H1 (cell line): ENCODE results near the gene ITGB5. TPM values are rescaled to one million over a fixed set of nuclear protein-coding genes. Genes with fewer than 3 reads are reported as not detected.

ENCODE experiments used
- CTCF ChIA-PET: fragments of 300-600 bp; sonication (Branson Sonifier 250); formaldehyde crosslinking; loops from one replicate; lab custom pipeline; 2021; ENCODE audit not compliant: partially characterized antibody; lab: Charles Lee
- POLR2A ChIA-PET: fragments of 300-600 bp; sonication (Branson Sonifier 250); formaldehyde crosslinking; loops from one replicate; lab custom pipeline; 2021; ENCODE audit warnings: inconsistent platforms; ENCODE audit not compliant: partially characterized antibody; lab: Charles Lee
- DNase-seq, 2 experiments: peaks; one replicate each; pipeline versions ENCODE4 v3.0.0 to v3.0.0-alpha.2; 2010 to 2022; ENCODE audit warnings: low spot score in 2 of 2, low read depth in 1 of 2, mixed read lengths in 1 of 2
- FAIRE-seq: peaks from 2 replicates; lab custom pipeline; 2011; peaks lifted over from hg19 to GRCh38; lab: Jason Lieb, UNC
- H2AFZ ChIP-seq: 2 replicates; pipeline ENCODE4 v1.8.1; 2012; ENCODE audit warnings: low read length, inconsistent platforms
- H2AK5ac ChIP-seq: 2 replicates; pipeline ENCODE4 v1.6.1; 2013; ENCODE audit warnings: low read depth, low read length
- H2BK120ac ChIP-seq: replicated peaks from 2 replicates; pipeline ENCODE3; 2013; ENCODE audit warnings: low read depth, low read length, inconsistent platforms
- H2BK12ac ChIP-seq: 2 replicates; pipeline ENCODE4 v1.6.1; 2013; ENCODE audit warnings: low read depth, low read length
- H2BK15ac ChIP-seq: 2 replicates; pipeline ENCODE4 v1.6.1; 2013; ENCODE audit warnings: low read length
- H2BK20ac ChIP-seq: 2 replicates; pipeline ENCODE4 v1.6.1; 2013; ENCODE audit warnings: low read length
- H2BK5ac ChIP-seq: 2 replicates; pipeline ENCODE4 v1.6.1; 2013; ENCODE audit warnings: low read depth, low read length
- H3K14ac ChIP-seq: 2 replicates; pipeline ENCODE4 v1.6.1; 2013; ENCODE audit warnings: inconsistent platforms; ENCODE audit not compliant: insufficient read length
- H3K18ac ChIP-seq: 2 replicates; pipeline ENCODE4 v1.6.1; 2013; ENCODE audit warnings: low read length; ENCODE audit errors: extremely low read depth
- H3K23ac ChIP-seq: 2 replicates; pipeline ENCODE4 v1.6.1; 2013; ENCODE audit warnings: inconsistent platforms; ENCODE audit not compliant: insufficient read length
- H3K23me2 ChIP-seq: 2 replicates; pipeline ENCODE4 v1.6.1; 2013; ENCODE audit warnings: low read depth, low read length
- H3K27ac ChIP-seq: 2 replicates; pipeline ENCODE4 v1.6.1; 2011; ENCODE audit warnings: low read depth, low read length, inconsistent platforms
- H3K27me3 ChIP-seq, 4 experiments: replicated peaks in 1 of 4; 1 replicate in 1 of 4; 2 replicates in 3 of 4; pipeline versions ENCODE4 v1.6.1 to v1.8.1; 2011 to 2013; ENCODE audit warnings: low read length in 3 of 4, mild to moderate bottlenecking in 3 of 4, inconsistent platforms in 2 of 4, mixed read lengths in 2 of 4, moderate library complexity in 1 of 4; ENCODE audit not compliant: control insufficient read depth in 3 of 4, insufficient read depth in 3 of 4; ENCODE audit errors: extremely low read depth in 1 of 4
- H3K36me3 ChIP-seq, 4 experiments: 2 replicates each; pipeline versions ENCODE4 v1.6.1 to v1.8.1; 2011 to 2013; ENCODE audit warnings: mild to moderate bottlenecking in 4 of 4, low read length in 3 of 4, moderate library complexity in 2 of 4, control low read depth in 1 of 4, inconsistent platforms in 1 of 4; ENCODE audit not compliant: insufficient read depth in 4 of 4, control insufficient read depth in 2 of 4
- H3K4ac ChIP-seq: replicated peaks from 2 replicates; pipeline ENCODE3; 2013; ENCODE audit warnings: low read length, low read depth, mixed read lengths, inconsistent platforms; ENCODE audit not compliant: insufficient read length
- H3K4me1 ChIP-seq, 4 experiments: replicated peaks in 1 of 4; 1 replicate in 1 of 4; 2 replicates in 3 of 4; pipeline versions ENCODE4 v1.6.1 to v1.8.1; 2011 to 2013; ENCODE audit warnings: low read length in 3 of 4, inconsistent platforms in 2 of 4, mixed read lengths in 1 of 4; ENCODE audit not compliant: insufficient read depth in 4 of 4, control insufficient read depth in 3 of 4
- H3K4me2 ChIP-seq, 2 experiments: 2 replicates each; pipeline versions ENCODE4 v1.6.1 to v1.8.1; 2011 to 2013; ENCODE audit warnings: low read depth in 2 of 2, low read length in 2 of 2, control low read depth in 1 of 2, inconsistent platforms in 1 of 2, mild to moderate bottlenecking in 1 of 2; ENCODE audit not compliant: insufficient read depth in 1 of 2
- H3K4me3 ChIP-seq, 4 experiments: fragments of 200-600, 300-600 bp in 1 of 4; sonication (generic), shearing (Covaris generic), sonication (Bioruptor Twin) in 1 of 4; 2 replicates each; pipeline versions ENCODE4 v1.5.1 to v1.8.1; 2011 to 2016; ENCODE audit warnings: low read length in 4 of 4, low read depth in 3 of 4, control low read depth in 2 of 4, inconsistent platforms in 2 of 4, mild to moderate bottlenecking in 2 of 4, mixed read lengths in 1 of 4, moderate library complexity in 1 of 4; ENCODE audit not compliant: insufficient read depth in 2 of 4; ENCODE audit errors: extremely low read depth in 1 of 4
- H3K56ac ChIP-seq: replicated peaks from 2 replicates; pipeline ENCODE3; 2013; ENCODE audit warnings: low read depth, mild to moderate bottlenecking, mixed read lengths, low read length, inconsistent platforms; ENCODE audit not compliant: insufficient read length
- H3K79me1 ChIP-seq: 2 replicates; pipeline ENCODE4 v1.6.1; 2013; ENCODE audit warnings: low read depth, low read length, control low read depth
- H3K79me2 ChIP-seq, 2 experiments: 2 replicates each; pipeline versions ENCODE4 v1.6.1 to v1.8.1; 2012 to 2013; ENCODE audit warnings: low read length in 2 of 2, mild to moderate bottlenecking in 2 of 2, inconsistent platforms in 1 of 2; ENCODE audit not compliant: insufficient read depth in 2 of 2, control insufficient read depth in 1 of 2
- H3K9ac ChIP-seq, 4 experiments: replicated peaks in 1 of 4; 1 replicate in 1 of 4; 2 replicates in 3 of 4; pipeline versions ENCODE4 v1.6.1 to v1.8.1; 2011 to 2013; ENCODE audit warnings: low read depth in 3 of 4, low read length in 3 of 4, control low read depth in 2 of 4, mild to moderate bottlenecking in 2 of 4, moderate library complexity in 2 of 4, inconsistent platforms in 1 of 4; ENCODE audit errors: extremely low read depth in 1 of 4
- H3K9me3 ChIP-seq, 2 experiments: 2 replicates each; pipeline versions ENCODE4 v1.6.1 to v1.8.1; 2012 to 2013; ENCODE audit warnings: mild to moderate bottlenecking in 2 of 2, moderate library complexity in 2 of 2, control low read depth in 1 of 2, inconsistent platforms in 1 of 2, low read depth in 1 of 2, low read length in 1 of 2, mixed read lengths in 1 of 2; ENCODE audit not compliant: insufficient read depth in 2 of 2
- H4K20me1 ChIP-seq, 2 experiments: replicated peaks in 1 of 2; 2 replicates each; pipeline versions ENCODE3 to v1.8.1; 2011 to 2013; ENCODE audit warnings: inconsistent platforms in 2 of 2, low read length in 2 of 2, mild to moderate bottlenecking in 1 of 2; ENCODE audit not compliant: insufficient read depth in 2 of 2, control insufficient read depth in 1 of 2
- H4K5ac ChIP-seq: 2 replicates; pipeline ENCODE4 v1.6.1; 2013; ENCODE audit warnings: low read length, low read depth, mixed read lengths, inconsistent platforms; ENCODE audit not compliant: insufficient read length
- H4K8ac ChIP-seq: 2 replicates; pipeline ENCODE4 v1.8.0; 2013; ENCODE audit warnings: mild to moderate bottlenecking, moderate library complexity, low read length, inconsistent platforms; ENCODE audit not compliant: insufficient read depth; ENCODE audit errors: extremely low read depth
- H4K91ac ChIP-seq: replicated peaks from 2 replicates; pipeline ENCODE3; 2013; ENCODE audit warnings: low read length, mixed read lengths, inconsistent platforms; ENCODE audit not compliant: insufficient read length
- BACH1 ChIP-seq: IDR thresholded peaks from 2 replicates; pipeline ENCODE4 v1.6.1; 2012; ENCODE audit warnings: low read length, improper control_type of control experiment
- CHD2 ChIP-seq: IDR thresholded peaks from 2 replicates; pipeline ENCODE4 v1.6.1; 2012; ENCODE audit warnings: low read length, improper control_type of control experiment
- EZH2 ChIP-seq: fragments of 200-600 bp; sonication (generic); IDR thresholded peaks from 2 replicates; pipeline ENCODE4 v1.7.1; 2012; ENCODE audit warnings: low read depth, mild to moderate bottlenecking, moderate library complexity, low read length, inconsistent platforms; ENCODE audit not compliant: severe bottlenecking
- KDM1A ChIP-seq: fragments of 200-600, 300-600 bp; sonication (generic); IDR thresholded peaks from 2 replicates; pipeline ENCODE4 v1.7.1; 2016; ENCODE audit warnings: mild to moderate bottlenecking, low read length, borderline replicate concordance
- RAD21 ChIP-seq, 2 experiments: IDR thresholded peaks in 1 of 2; conservative IDR thresholded peaks in 1 of 2; 2 replicates each; pipeline ENCODE4 v1.6.1; 2011; ENCODE audit warnings: low read depth in 2 of 2, low read length in 2 of 2, improper control_type of control experiment in 1 of 2, inconsistent platforms in 1 of 2, mild to moderate bottlenecking in 1 of 2, moderate library complexity in 1 of 2
- WGBS, 2 experiments: shearing (Covaris generic) in 1 of 2; methylation state at CpG; one replicate each; pipeline versions ENCODE4 v1.1.6 to v1.1.7; 2013 to 2015; ENCODE audit warnings: low lambda C conversion rate in 2 of 2, mixed read lengths in 2 of 2, inconsistent platforms in 1 of 2, low coverage in 1 of 2, missing lambda C conversion rate in 1 of 2; ENCODE audit not compliant: insufficient replicate concordance in 2 of 2, insufficient coverage in 1 of 2, insufficient read length in 1 of 2; ENCODE audit errors: extremely low coverage in 1 of 2, missing lambda C conversion rate in 1 of 2; 5-methylcytosine and 5-hydroxymethylcytosine counted together
- polyA plus RNA-seq, 7 experiments: library from polyadenylated mRNA; depleted of rRNA in 3 of 7; stranded (reverse) in 5 of 7; unstranded in 2 of 7; fragments of >200 nt in 5 of 7; fragments of 200-250 nt in 2 of 7; gene quantifications; 1 replicate in 5 of 7; 2 replicates in 1 of 7; 4 replicates in 1 of 7; pipeline versions ENCODE4 v1.2.1 to v1.2.3, GENCODE V29; 2011 to 2013; ENCODE audit warnings: missing spikeins in 2 of 7, mixed read lengths in 2 of 7
- total RNA-seq: library from RNA; stranded (reverse); fragmentation: NEBNext Ultra II Directional; extraction: Animal tissue kit (Norgen Biotek cat#: 25700); gene quantifications from 2 replicates; pipeline ENCODE4 v1.2.1, GENCODE V29; 2021
- TF ChIP-seq, protein P1 (sequence below), 3 experiments: IDR thresholded peaks; 1 replicate in 2 of 3; 2 replicates in 1 of 3; pipeline versions ENCODE4 v1.5.1 to v1.6.1; 2011; ENCODE audit warnings: low read length in 3 of 3, mild to moderate bottlenecking in 3 of 3, inconsistent platforms in 2 of 3, low read depth in 1 of 3, moderate library complexity in 1 of 3; ENCODE audit not compliant: insufficient read depth in 1 of 3; ENCODE audit errors: control extremely low read depth in 1 of 3

The ITGB5 gene
- total and polyA plus RNA-seq, 2 of the 8 experiments (the other 6 are each of a cell fraction or from before 2014, with no cell fraction given) = 101 to 268 TPM

DNA sequence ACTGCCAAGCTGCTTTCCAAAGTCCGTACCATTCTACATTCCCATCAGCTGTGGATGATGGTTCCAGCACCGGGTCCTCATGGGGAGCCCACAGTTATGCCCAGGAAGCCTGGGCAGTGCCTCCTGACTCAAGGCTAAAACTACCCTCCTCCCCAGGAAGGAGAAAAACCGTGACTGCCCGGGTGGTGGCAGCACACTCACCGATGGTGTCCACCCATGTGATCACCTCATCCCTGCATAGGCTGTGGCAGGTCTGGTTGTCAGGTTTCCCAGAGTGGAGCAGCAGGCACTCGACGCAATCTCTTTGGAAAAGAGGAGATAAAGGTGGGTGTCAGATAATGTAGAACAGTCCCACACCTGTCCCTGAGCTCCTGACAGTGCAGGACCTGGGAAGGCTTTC, 118.4 kb downstream of the ITGB5 start:
- no peaks in the 10 kb centered on the region for H3K9me3 ChIP-seq
- TF ChIP-seq BACH1 (no peak), RAD21 (IDR thresholded peaks at IDR 0.05 in 1 of 2, conservative IDR thresholded peaks at IDR 0.05 in 1 of 2; ENCODE audit: low read depth in 2 of 2, low read length in 2 of 2) (peak; percentile 27 to 43; a peak in 3 of 4 replicates), KDM1A (no peak), EZH2 (no peak), CHD2 (no peak)
- TF ChIP-seq, protein P1, sequence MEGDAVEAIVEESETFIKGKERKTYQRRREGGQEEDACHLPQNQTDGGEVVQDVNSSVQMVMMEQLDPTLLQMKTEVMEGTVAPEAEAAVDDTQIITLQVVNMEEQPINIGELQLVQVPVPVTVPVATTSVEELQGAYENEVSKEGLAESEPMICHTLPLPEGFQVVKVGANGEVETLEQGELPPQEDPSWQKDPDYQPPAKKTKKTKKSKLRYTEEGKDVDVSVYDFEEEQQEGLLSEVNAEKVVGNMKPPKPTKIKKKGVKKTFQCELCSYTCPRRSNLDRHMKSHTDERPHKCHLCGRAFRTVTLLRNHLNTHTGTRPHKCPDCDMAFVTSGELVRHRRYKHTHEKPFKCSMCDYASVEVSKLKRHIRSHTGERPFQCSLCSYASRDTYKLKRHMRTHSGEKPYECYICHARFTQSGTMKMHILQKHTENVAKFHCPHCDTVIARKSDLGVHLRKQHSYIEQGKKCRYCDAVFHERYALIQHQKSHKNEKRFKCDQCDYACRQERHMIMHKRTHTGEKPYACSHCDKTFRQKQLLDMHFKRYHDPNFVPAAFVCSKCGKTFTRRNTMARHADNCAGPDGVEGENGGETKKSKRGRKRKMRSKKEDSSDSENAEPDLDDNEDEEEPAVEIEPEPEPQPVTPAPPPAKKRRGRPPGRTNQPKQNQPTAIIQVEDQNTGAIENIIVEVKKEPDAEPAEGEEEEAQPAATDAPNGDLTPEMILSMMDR (IDR thresholded peaks at IDR 0.05; ENCODE audit: control extremely low read depth in 1 of 3, insufficient read depth in 1 of 3, low read depth in 1 of 3, low read length in 3 of 3) = peak; percentile 32 to 48 (median 45)
- TF ChIP-seq, all 59 proteins: peak for 2
- peaks cover 13 to 27% (median 23%) of the 10 kb centered on the region in 4 experiments; a peak in 7 of 8 replicates for H3K36me3 ChIP-seq
- H3K27me3 ChIP-seq = no peaks in the 10 kb centered on the region; a peak in 1 of 7 replicates
- FAIRE-seq = no peak
- no peak overlapping the region for H4K5ac ChIP-seq
- H3K79me2 ChIP-seq = no peaks in the 10 kb centered on the region
- no peak overlapping the region for H4K8ac ChIP-seq
- no peak overlapping the region for H3K4me2 ChIP-seq
- no peak overlapping the region for H3K4ac ChIP-seq
- H2BK5ac ChIP-seq = no peak overlapping the region
- H3K27ac ChIP-seq = no peak overlapping the region
- H2AFZ ChIP-seq = no peak overlapping the region
- peaks cover 4% of the 10 kb centered on the region; the same call in 1 of the 2 replicates for H3K79me1 ChIP-seq
- no peak overlapping the region for H4K91ac ChIP-seq
- no peak overlapping the region for H3K18ac ChIP-seq
- no peak overlapping the region for H2BK120ac ChIP-seq
- no peak overlapping the region for H2BK12ac ChIP-seq
- H2BK15ac ChIP-seq = no peak overlapping the region
- no peak for DNase-seq
- no peak overlapping the region for H3K23ac ChIP-seq
- no peak overlapping the region for H3K9ac ChIP-seq
- 91% methylated on average over 6 of the region's 7 CpGs; no CpG with 5 or more reads in 1 of the 2 experiments for WGBS, 2 experiments
- no peak overlapping the region for H2AK5ac ChIP-seq
- POLR2A ChIA-PET = interaction anchor here (1.0 to 1.2 kb wide), 2 partner anchors 9 to 11 kb away, joined by 3 to 4 read pairs; no protein-coding TSS in a partner anchor
- H3K56ac ChIP-seq = no peak overlapping the region
- CTCF ChIA-PET = interaction anchor here (0.6 to 11.6 kb wide), 9 partner anchors 9 to 716 kb away, joined by 3 to 173 read pairs (median 3); no protein-coding TSS in a partner anchor
- peaks cover 0 to 3% (median 2%) of the 10 kb centered on the region in 4 experiments; a peak in 4 of 7 replicates for H3K4me1 ChIP-seq
- H4K20me1 ChIP-seq = peaks cover 1 to 4% of the 10 kb centered on the region in 2 experiments
- H3K4me3 ChIP-seq = no peak overlapping the region
- no peak overlapping the region for H2BK20ac ChIP-seq
- H3K23me2 ChIP-seq = no peaks in the 10 kb centered on the region
- no peak overlapping the region for H3K14ac ChIP-seq
